PC-3 (cell line): ENCODE data around the gene ZFP64.

ENCODE experiments used
- CTCF ChIP-seq: fragments of 300-600 bp; sonication (generic); conservative IDR thresholded peaks from 2 replicates; pipeline ENCODE4 v1.5.1; 2017; ENCODE audit warnings: antibody characterized with exemption, low read depth, mild to moderate bottlenecking, low read length
- EZH2phosphoT487 ChIP-seq: fragments of 300-600 bp; sonication (generic); IDR thresholded peaks from 2 replicates; pipeline ENCODE4 v1.6.1; 2018; ENCODE audit warnings: mild to moderate bottlenecking, antibody characterized with exemption, low read length, borderline replicate concordance

- TF ChIP-seq CTCF = no peak
- no peak for TF ChIP-seq EZH2phosphoT487
These were observed 995 bp downstream of the ZFP64 start for GRCh38 chr20:52190437-52191131.
